Measurements from ENCODE around the gene CFAP299.

CFAP299 gene

DNA sequence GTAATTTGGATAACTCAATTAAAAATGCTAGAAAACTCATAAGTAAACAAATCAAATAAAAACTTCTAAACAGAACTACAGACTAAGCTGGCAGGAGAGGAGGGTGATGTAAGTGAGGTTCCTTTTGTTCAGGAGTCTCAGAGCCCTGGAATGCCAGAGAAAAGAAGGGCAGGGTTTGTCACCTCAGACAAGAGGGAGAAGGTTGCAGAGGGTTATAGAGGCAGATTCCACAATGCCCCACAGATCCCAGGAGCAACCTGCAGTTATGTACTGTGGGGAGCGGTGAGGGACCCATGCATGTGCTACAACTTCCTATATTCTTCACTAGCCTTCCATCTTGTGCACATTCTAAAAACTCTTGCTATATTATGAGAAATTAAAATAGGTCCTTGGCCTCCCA, 129.7 kb downstream of the CFAP299 start:
- Mint-ChIP-seq H3K4me1 (ENCODE audit: low read depth) (peaks cover 18% of the 10 kb centered on the region), H3K27me3 (no peaks in the 10 kb centered on the region)

DNA sequence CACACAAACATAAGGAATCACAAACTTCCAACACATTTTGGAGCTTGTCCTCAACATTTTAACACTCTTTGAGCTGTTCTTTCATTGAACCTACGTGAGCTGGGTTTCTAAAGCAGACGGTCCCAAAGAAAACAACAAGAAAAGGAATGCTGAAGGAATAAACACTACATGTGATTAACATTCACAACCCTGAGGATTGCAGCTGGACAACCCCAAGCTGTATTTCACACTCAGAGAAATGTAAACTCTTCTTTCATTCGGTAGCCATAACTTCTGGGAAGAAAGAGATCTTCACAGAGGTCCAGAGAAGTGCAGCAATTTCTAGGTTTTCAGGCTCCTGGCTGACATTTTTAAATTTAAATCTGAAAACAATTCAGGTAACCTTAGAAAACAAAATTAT, 130.2 kb downstream of the CFAP299 start:
- Mint-ChIP-seq H3K9me3 (peaks cover 15% of the 10 kb centered on the region), H3K36me3 (ENCODE audit: low read depth) (no peaks in the 10 kb centered on the region), H3K4me1 (ENCODE audit: low read depth) (peaks cover 13% of the 10 kb centered on the region), H3K27ac (no peak overlapping the region), H3K27me3 (no peaks in the 10 kb centered on the region), H3K4me3 (no peak overlapping the region)

More for the DNA sequence above, 129.7 kb downstream of the CFAP299 start:
- Mint-ChIP-seq H3K27ac (no peak overlapping the region), H3K4me3 (no peak overlapping the region), H3K36me3 (ENCODE audit: low read depth) (no peaks in the 10 kb centered on the region), H3K9me3 (peaks cover 12% of the 10 kb centered on the region)

DNA sequence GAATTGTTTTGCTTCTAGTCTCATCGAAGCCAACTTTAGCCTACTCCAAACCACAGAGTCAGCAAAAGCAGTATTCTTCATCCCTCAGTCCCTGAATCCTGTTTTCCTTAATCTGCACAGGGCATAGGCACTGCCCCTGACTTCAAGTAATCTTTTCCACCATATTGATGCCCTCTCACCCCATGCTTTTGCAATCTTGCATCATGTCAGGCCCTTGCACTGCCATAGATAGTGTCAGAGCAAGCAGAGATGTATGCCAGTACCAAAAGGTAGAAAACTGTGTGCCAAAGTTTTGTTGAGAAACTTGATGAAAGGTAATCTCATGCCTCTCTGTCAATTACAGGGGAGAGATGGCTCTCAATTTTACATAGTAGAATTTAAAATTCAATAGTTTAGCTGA, 131.1 kb downstream of the CFAP299 start:
- Mint-ChIP-seq H3K4me3 (no peak overlapping the region), H3K27ac (no peak overlapping the region), H3K36me3 (ENCODE audit: low read depth) (no peaks in the 10 kb centered on the region), H3K9me3 (peaks cover 15% of the 10 kb centered on the region), H3K4me1 (ENCODE audit: low read depth) (peaks cover 12% of the 10 kb centered on the region), H3K27me3 (no peaks in the 10 kb centered on the region)

DNA sequence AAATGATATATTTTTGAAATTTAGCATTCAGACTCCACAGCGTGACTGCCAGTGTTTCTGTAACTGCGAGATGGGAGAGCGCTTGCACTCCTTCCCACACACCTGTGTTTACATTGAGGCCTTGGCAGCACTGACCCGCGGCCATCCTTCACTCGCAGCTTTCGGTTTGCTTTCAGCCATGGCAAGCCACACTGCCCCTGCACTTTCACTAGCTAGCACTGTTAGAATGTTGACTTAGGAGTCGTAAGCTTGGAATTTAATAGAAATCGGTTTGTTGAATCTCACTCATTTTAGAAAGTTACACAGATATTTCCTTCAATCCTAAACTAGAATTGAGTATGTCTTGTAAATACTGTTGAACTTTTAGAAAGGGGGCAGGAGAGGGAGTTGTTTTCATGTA, 136.2 kb downstream of the CFAP299 start:
- Mint-ChIP-seq H3K4me3 (no peak overlapping the region), H3K4me1 (ENCODE audit: low read depth) (no peaks in the 10 kb centered on the region), H3K36me3 (ENCODE audit: low read depth) (no peaks in the 10 kb centered on the region), H3K9me3 (peaks cover 13% of the 10 kb centered on the region), H3K27me3 (no peaks in the 10 kb centered on the region), H3K27ac (no peak overlapping the region)

DNA sequence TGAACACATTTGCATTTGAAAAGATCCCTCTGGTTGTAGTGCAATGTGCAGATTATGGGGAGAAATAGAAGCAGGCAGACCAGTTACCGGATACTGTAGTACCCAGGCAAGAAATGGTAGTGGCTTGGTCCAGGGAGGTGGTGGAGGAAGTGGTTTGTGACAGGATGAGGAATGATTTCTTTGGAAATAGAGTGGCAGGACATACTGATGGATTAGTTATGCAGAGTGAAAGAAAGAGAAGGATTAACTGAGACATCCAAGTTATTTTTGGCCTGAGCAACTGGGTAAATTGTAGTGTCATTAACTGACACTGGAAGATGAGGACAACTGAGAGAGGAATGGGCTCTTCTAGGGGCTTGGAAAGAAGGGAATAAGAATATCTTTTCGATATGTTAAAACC, 139.7 kb downstream of the CFAP299 start:
- Mint-ChIP-seq H3K27ac (no peak overlapping the region), H3K36me3 (ENCODE audit: low read depth) (no peaks in the 10 kb centered on the region)

DNA sequence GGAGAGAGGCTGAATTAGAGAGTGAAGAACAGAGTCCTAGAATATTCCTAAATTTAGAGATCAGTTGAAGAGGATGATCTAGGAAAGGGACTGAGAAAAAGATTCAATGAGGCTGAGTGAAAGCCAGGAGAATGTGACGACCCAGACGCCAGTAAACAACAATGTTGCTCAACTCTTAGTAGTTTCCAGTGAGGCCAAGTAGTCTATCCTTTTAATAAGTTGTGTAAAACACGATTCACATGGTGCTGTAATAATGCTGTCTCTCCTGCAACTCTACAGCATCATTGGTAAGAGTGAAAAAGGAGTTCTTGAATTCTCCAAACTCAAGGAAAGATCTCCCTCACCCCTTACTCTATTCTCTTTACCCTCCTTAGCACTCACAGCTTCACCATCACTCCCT, 140.3 kb downstream of the CFAP299 start:
- H3K9me3 Mint-ChIP-seq: peaks cover 10% of the 10 kb centered on the region
- no peaks in the 10 kb centered on the region for H3K36me3 Mint-ChIP-seq (ENCODE audit: low read depth)
- H3K4me3 Mint-ChIP-seq: no peak overlapping the region
- no peak overlapping the region for H3K27ac Mint-ChIP-seq
- no peaks in the 10 kb centered on the region for H3K4me1 Mint-ChIP-seq (ENCODE audit: low read depth)
- H3K27me3 Mint-ChIP-seq: no peaks in the 10 kb centered on the region

More for the DNA sequence above, 139.7 kb downstream of the CFAP299 start:
- no peaks in the 10 kb centered on the region for H3K4me1 Mint-ChIP-seq (ENCODE audit: low read depth)
- no peak overlapping the region for H3K4me3 Mint-ChIP-seq
- H3K27me3 Mint-ChIP-seq: no peaks in the 10 kb centered on the region
- peaks cover 13% of the 10 kb centered on the region for H3K9me3 Mint-ChIP-seq

DNA sequence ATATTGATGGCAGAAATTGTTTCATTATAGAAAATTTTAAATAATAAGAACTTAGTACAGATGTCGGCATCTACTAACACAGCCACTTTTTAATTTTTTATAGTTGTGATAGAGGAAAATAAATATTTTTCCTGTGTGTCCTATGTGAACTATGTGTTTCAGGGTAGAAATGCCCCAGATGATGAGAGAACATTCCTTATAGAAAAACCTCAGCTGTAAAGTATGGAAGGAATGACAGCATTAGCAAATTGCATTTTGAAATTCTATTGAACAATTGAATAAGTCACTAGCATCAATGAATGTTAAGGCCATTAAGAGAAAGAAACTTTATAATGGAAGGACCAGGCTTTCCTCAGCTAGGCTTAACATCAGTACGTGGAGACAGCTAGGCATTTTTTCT, 149.2 kb downstream of the CFAP299 start:
- H3K27me3 Mint-ChIP-seq: no peaks in the 10 kb centered on the region
- H3K27ac Mint-ChIP-seq: no peak overlapping the region
- peaks cover 4% of the 10 kb centered on the region for H3K9me3 Mint-ChIP-seq
- no peak overlapping the region for H3K4me3 Mint-ChIP-seq
- H3K36me3 Mint-ChIP-seq (ENCODE audit: low read depth): no peaks in the 10 kb centered on the region
- H3K4me1 Mint-ChIP-seq (ENCODE audit: low read depth): peaks cover 8% of the 10 kb centered on the region

DNA sequence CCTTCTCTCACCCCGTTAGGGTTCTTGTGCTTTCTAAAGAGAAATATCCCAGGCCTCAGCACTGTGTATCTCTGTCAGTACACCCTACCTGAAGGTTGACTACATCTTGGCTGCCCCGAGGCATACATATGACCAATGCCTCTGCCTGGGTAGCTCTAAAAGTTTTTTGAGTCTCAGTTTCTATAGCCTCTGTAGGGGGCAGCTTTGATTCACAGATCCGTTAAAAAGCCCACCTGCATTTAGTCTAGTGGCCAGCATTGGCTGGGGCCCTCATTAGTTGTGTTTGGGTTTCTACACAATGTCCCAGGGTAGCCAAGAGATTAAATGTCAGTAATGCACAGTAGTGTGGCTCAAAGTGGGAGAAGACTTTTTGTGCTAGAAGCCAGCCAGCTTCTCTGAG, 151.1 kb downstream of the CFAP299 start:
- Mint-ChIP-seq H3K4me3 (no peak overlapping the region), H3K9me3 (peaks cover 11% of the 10 kb centered on the region), H3K27me3 (no peaks in the 10 kb centered on the region), H3K4me1 (ENCODE audit: low read depth) (peaks cover 16% of the 10 kb centered on the region), H3K27ac (no peak overlapping the region), H3K36me3 (ENCODE audit: low read depth) (no peaks in the 10 kb centered on the region)

DNA sequence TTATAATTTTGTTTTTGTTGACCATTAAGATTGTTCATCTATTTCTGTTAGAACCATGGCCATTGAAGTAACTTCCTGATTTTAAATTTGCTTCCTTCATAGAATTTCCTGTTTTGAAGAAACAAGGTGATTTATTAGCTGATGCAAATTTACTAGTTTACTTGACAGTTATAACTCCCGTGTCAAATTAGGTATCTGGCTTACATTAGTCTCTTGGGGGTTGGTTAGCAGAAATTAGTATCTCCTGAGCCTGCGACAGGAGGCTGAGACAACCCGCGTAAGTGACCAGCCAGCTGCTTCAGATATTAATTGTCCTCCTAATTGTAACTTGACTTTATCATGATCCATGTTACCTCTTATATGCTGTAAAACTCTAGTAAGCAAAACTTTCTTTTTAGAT, 154.3 kb downstream of the CFAP299 start:
- H3K9me3 Mint-ChIP-seq: peaks cover 22% of the 10 kb centered on the region
- H3K4me1 Mint-ChIP-seq (ENCODE audit: low read depth): peaks cover 44% of the 10 kb centered on the region
- no peak overlapping the region for H3K27ac Mint-ChIP-seq
- no peaks in the 10 kb centered on the region for H3K27me3 Mint-ChIP-seq
- H3K36me3 Mint-ChIP-seq (ENCODE audit: low read depth): peaks cover 4% of the 10 kb centered on the region
- no peak overlapping the region for H3K4me3 Mint-ChIP-seq

DNA sequence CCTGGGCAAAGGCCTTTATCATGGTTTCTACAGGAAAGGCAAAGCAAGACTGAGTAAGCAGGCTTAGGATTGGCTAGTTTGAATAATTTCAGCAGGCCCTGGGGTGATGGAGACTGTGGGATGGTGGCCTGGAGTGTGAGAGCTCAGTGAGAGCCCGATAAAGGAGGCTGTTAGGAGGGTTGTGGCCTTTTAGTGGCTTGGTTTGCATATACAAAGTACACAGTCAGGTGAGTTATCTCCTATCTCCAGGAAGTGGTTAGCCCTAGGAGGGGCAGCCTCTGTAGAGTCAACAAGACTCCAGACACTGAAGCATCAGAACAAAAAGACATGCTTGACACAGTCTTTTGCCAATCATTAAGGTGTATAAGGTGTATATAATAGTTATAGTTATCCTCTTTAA, 157.2 kb downstream of the CFAP299 start:
- Mint-ChIP-seq H3K36me3 (ENCODE audit: low read depth) (peaks cover 10% of the 10 kb centered on the region), H3K27ac (no peak overlapping the region), H3K9me3 (peaks cover 37% of the 10 kb centered on the region), H3K27me3 (no peaks in the 10 kb centered on the region), H3K4me3 (no peak overlapping the region), H3K4me1 (ENCODE audit: low read depth) (peaks cover 46% of the 10 kb centered on the region)

DNA sequence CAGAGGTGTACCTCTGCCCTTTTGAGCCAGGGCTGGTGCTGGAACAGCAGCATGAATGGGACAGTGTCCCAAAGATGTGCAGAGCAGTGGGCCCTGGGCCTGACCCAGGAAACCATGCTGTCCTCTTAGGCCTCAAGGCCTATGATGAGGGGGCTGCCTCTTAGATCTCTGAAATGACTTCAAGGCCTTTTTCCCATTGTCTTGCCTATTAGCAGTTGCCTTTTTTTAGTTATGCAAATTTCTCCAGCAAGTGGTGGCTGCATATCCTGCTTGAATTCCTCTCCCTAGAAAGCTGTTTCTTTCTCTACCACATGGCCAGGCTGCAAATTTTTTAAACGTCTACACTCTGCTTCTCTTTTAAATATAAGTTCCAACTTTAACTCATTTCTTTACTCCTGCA, 160.3 kb downstream of the CFAP299 start:
- Mint-ChIP-seq H3K27me3 (no peaks in the 10 kb centered on the region), H3K36me3 (ENCODE audit: low read depth) (peaks cover 10% of the 10 kb centered on the region), H3K9me3 (peaks cover 34% of the 10 kb centered on the region), H3K4me3 (no peak overlapping the region), H3K4me1 (ENCODE audit: low read depth) (peaks cover 47% of the 10 kb centered on the region), H3K27ac (no peak overlapping the region)

DNA sequence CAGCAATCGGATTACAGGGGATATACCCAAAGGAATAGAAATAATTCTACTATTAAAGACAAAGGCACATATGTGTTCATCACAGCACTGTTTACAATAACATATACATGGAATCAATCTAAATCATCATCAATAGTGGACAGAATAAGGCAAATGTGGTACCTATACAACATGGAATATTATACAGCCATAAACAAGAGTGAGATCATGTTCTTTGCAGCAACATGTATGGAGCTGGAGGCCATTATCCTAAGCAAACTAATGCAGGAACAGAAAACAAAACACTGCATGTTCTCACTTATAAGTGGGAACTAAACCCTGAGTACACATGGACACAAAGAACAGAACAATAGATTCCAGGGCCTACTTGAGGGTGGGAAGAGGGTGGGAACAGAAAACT, 163.2 kb downstream of the CFAP299 start:
- peaks cover 6% of the 10 kb centered on the region for H3K36me3 Mint-ChIP-seq (ENCODE audit: low read depth)
- H3K4me3 Mint-ChIP-seq: no peak overlapping the region
- H3K27me3 Mint-ChIP-seq: no peaks in the 10 kb centered on the region
- H3K27ac Mint-ChIP-seq: no peak overlapping the region
- H3K9me3 Mint-ChIP-seq: peaks cover 30% of the 10 kb centered on the region
- peaks cover 39% of the 10 kb centered on the region for H3K4me1 Mint-ChIP-seq (ENCODE audit: low read depth)

DNA sequence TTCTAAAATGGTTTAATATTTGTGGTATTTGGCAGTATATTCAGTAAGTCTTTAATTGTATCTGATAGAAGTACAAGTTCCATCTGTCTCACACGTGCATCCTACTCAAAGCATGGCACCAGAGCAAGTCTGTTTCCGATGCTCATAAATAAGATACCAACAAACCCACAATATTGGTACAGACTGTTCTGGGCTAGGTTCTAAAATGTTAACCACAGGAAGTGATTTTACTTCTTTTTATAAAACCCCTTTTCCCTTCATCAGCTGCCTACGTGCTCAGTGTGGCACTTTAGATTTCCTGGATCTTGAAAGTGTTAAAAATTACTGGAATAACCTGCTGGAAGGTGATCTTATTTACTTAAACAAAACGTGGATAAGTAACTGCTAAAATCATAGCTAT, 165.1 kb downstream of the CFAP299 start:
- H3K27me3 Mint-ChIP-seq: no peaks in the 10 kb centered on the region
- peak overlapping the region; percentile 36 for H3K27ac Mint-ChIP-seq
- peaks cover 24% of the 10 kb centered on the region for H3K9me3 Mint-ChIP-seq
- H3K4me1 Mint-ChIP-seq (ENCODE audit: low read depth): peaks cover 29% of the 10 kb centered on the region
- peak overlapping the region; percentile 28 for H3K4me3 Mint-ChIP-seq
- peaks cover 6% of the 10 kb centered on the region for H3K36me3 Mint-ChIP-seq (ENCODE audit: low read depth)

DNA sequence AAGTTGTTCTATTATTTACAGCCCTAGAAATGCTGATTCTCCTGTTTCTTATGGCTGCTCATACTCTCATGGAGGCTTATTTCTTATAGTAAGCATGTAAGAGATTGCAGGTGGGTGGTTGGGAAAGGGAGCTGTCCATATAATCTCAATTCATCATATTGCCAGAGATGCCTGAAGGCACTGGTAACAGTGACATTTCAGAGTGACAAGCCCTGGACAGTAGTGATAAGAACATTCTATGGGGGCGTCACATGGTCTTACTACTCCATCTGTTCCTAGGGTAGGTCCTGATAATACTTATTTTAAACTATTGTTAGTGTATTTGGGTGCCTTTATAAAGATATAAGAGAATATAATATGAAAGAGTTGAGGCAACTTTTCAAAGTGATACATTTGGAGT, 171.5 kb downstream of the CFAP299 start:
- Mint-ChIP-seq H3K27ac (no peak overlapping the region), H3K4me1 (ENCODE audit: low read depth) (peaks cover 31% of the 10 kb centered on the region), H3K27me3 (no peaks in the 10 kb centered on the region), H3K36me3 (ENCODE audit: low read depth) (no peaks in the 10 kb centered on the region), H3K4me3 (no peak overlapping the region), H3K9me3 (peaks cover 5% of the 10 kb centered on the region)

DNA sequence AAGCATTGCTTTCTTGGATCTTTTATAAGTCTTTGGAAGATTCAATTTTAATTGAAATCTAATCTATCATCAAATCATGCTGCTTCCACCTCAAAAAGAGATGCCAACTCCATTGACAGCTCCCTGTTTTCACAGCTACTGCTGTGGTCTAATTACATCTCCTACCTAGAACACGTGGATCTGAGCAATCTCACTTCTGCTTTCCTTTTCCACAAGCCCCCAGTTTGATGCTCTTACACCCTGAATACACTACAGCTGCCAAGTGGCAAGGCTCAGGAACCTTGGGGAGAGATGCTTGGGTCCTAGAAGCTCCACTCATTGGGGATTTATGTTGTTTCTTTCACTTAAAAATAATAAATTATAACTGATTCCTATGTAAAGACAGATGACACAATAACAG, 172.0 kb downstream of the CFAP299 start:
- Mint-ChIP-seq H3K4me3 (no peak overlapping the region), H3K4me1 (ENCODE audit: low read depth) (peaks cover 27% of the 10 kb centered on the region), H3K36me3 (ENCODE audit: low read depth) (no peaks in the 10 kb centered on the region), H3K27me3 (no peaks in the 10 kb centered on the region), H3K27ac (no peak overlapping the region), H3K9me3 (peaks cover 5% of the 10 kb centered on the region)

DNA sequence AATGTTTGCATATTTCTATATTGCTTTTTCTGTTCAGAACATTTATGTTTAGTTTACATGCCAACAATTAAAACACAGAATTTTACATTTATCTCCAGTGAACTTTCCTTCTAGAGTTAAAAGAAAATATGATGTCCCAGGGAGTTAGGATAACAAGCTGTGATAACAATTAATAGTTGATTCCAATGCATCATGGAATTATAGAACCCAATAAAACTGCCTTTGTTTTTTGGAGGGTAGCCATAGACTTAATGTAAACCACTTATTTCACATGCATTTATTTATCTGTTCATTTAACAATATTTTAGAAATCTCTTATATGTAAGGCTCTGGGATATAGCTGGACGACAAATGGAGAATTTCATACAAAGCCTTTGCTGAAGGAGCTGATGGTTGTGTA, 180.0 kb downstream of the CFAP299 start:
- no peaks in the 10 kb centered on the region for H3K27me3 Mint-ChIP-seq
- no peaks in the 10 kb centered on the region for H3K4me1 Mint-ChIP-seq (ENCODE audit: low read depth)
- no peaks in the 10 kb centered on the region for H3K36me3 Mint-ChIP-seq (ENCODE audit: low read depth)
- H3K27ac Mint-ChIP-seq: no peak overlapping the region
- H3K9me3 Mint-ChIP-seq: no peaks in the 10 kb centered on the region
- no peak overlapping the region for H3K4me3 Mint-ChIP-seq

All from stimulated activated naive CD8-positive, alpha-beta T cell treated with anti-CD3 and anti-CD28 coated beads, Interleukin-15, Interleukin-2, amounts not matched to agents 100 ng/mL and 50 ng/mL, for 24 hours (primary cell).